GM19023 (cell line): Measurements from ENCODE around the gene POLR3E.
"Not testable (repeated sequence)": the region's sequence is repeated elsewhere in the genome, so short reads cannot be mapped to it uniquely, and the experiment has no call there.

Source experiments
- ATAC-seq: cut with Tn5 transposase; IDR thresholded peaks from one replicate; pipeline ENCODE4 v1.9.1; 2021; ENCODE audit warnings: mild to moderate bottlenecking, moderate library complexity; ENCODE audit not compliant: unreplicated experiment

POLR3E gene

GRCh38 chr16:22330326-22330725 is 33.1 kb downstream of the POLR3E start:
- ATAC-seq: no peak

GRCh38 chr16:22333457-22333994 is 36.3 kb downstream of the POLR3E start:
- ATAC-seq: no peak

- no peak for ATAC-seq
These were observed 38.5 kb downstream of the POLR3E start for GRCh38 chr16:22335668-22336246.

- ATAC-seq: no peak
These were observed 39.4 kb downstream of the POLR3E start for GRCh38 chr16:22336581-22336980.

- no peak for ATAC-seq
These were observed 39.8 kb downstream of the POLR3E start for GRCh38 chr16:22337045-22337444.

GRCh38 chr16:22337849-22338635 is 40.8 kb downstream of the POLR3E start:
- ATAC-seq: no peak

- ATAC-seq: no peak
These were observed 43.7 kb downstream of the POLR3E start for GRCh38 chr16:22340945-22341344.

- no peak for ATAC-seq
These were observed 44.9 kb downstream of the POLR3E start for GRCh38 chr16:22342082-22342481.

- ATAC-seq: no peak
These were observed 49.3 kb downstream of the POLR3E start for GRCh38 chr16:22346483-22346882.

- ATAC-seq: no peak
These were observed 50.1 kb downstream of the POLR3E start for GRCh38 chr16:22347100-22347820.

GRCh38 chr16:22348291-22348690 is 51.1 kb downstream of the POLR3E start:
- ATAC-seq: no peak

GRCh38 chr16:22351017-22351416 is 53.8 kb downstream of the POLR3E start:
- not testable (repeated sequence) for ATAC-seq

GRCh38 chr16:22352140-22352539 is 54.9 kb downstream of the POLR3E start:
- no peak for ATAC-seq

- no peak for ATAC-seq
These were observed 55.5 kb downstream of the POLR3E start for GRCh38 chr16:22352723-22353122.

- no peak for ATAC-seq
These were observed 56.1 kb downstream of the POLR3E start for GRCh38 chr16:22353191-22353919.

GRCh38 chr16:22353933-22354541 is 56.8 kb downstream of the POLR3E start:
- no peak for ATAC-seq

- no peak for ATAC-seq
These were observed 58.3 kb downstream of the POLR3E start for GRCh38 chr16:22355487-22355908.

- ATAC-seq: peak; percentile 30
These were observed 59.9 kb downstream of the POLR3E start for GRCh38 chr16:22356930-22357634.

- peak; percentile 55 for ATAC-seq
These were observed 60.4 kb downstream of the POLR3E start for GRCh38 chr16:22357635-22357971.

- ATAC-seq: no peak
These were observed 60.8 kb downstream of the POLR3E start for GRCh38 chr16:22358000-22358399.
